IgD-negative memory B cell (primary cell): ENCODE data around the gene PAX5. TPM values are rescaled to one million over a fixed set of nuclear protein-coding genes. Genes with fewer than 3 reads are reported as not detected.

Experiments used
- H3K27ac Mint-ChIP-seq, 3 donors: one replicate each; pipeline ENCODE4 v1.8.0; 2020 to 2022; ENCODE audit warnings: mild to moderate bottlenecking in 3 of 3, mixed read lengths in 3 of 3, moderate library complexity in 1 of 3
- H3K27me3 Mint-ChIP-seq: one replicate; pipeline ENCODE4 v1.8.0; 2021; ENCODE audit warnings: mixed read lengths
- H3K36me3 Mint-ChIP-seq: one replicate; pipeline ENCODE4 v1.8.0; 2020; ENCODE audit warnings: mild to moderate bottlenecking, mixed read lengths
- H3K4me1 Mint-ChIP-seq, 3 donors: one replicate each; pipeline ENCODE4 v1.8.0; 2020 to 2022; ENCODE audit warnings: mixed read lengths in 3 of 3, mild to moderate bottlenecking in 1 of 3
- H3K4me3 Mint-ChIP-seq, 4 donors: one replicate each; pipeline ENCODE4 v1.8.0; 2020 to 2022; ENCODE audit warnings: mild to moderate bottlenecking in 4 of 4, mixed read lengths in 4 of 4, moderate library complexity in 3 of 4
- H3K9me3 Mint-ChIP-seq, 3 donors: one replicate each; pipeline ENCODE4 v1.8.0; 2020 to 2021; ENCODE audit warnings: mixed read lengths in 3 of 3, mild to moderate bottlenecking in 1 of 3
- polyA plus RNA-seq: library from polyadenylated mRNA; unstranded; fragments of 300-500 nt; fragmentation: Illumina TruSeq; gene quantifications from one replicate; pipeline ENCODE4 v1.2.3, GENCODE V29; 2021

PAX5 gene
- polyA plus RNA-seq, 1 donor from 2014 or later: 65.3 TPM

GRCh38 chr9:36901528-36901927 lies 132.5 kb downstream of the PAX5 start:
- Mint-ChIP-seq H3K27me3 (no peaks in the 10 kb centered on the region), H3K4me3 (peak overlapping the region in 1 of 4 donors; percentile 22), H3K9me3 (no peaks in the 10 kb centered on the region), H3K27ac (peak overlapping the region; percentile 35 to 82 (median 58)), H3K4me1 (peaks cover 8 to 28% (median 12%) of the 10 kb centered on the region in 3 donors), H3K36me3 (peaks cover 4% of the 10 kb centered on the region)

DNA sequence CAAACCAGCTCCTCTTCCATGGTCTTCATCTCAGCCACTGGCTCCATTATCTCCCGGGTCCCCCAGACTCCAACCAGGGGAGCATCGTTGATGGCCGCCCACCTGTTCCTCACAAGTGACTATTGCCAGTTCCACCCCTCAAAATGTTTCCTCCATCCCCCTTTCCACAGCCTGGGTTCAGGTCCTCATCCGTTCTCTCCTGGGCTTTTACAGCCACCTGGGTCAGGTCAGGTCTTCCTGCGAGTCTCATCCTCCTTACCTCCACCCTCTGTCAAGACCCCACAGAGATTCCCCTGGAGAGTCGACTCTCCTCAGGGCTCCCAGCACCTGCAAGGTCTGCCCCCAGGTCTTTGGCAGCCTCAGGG lies 133.2 kb downstream of the PAX5 start:
- no peaks in the 10 kb centered on the region for H3K9me3 Mint-ChIP-seq

DNA sequence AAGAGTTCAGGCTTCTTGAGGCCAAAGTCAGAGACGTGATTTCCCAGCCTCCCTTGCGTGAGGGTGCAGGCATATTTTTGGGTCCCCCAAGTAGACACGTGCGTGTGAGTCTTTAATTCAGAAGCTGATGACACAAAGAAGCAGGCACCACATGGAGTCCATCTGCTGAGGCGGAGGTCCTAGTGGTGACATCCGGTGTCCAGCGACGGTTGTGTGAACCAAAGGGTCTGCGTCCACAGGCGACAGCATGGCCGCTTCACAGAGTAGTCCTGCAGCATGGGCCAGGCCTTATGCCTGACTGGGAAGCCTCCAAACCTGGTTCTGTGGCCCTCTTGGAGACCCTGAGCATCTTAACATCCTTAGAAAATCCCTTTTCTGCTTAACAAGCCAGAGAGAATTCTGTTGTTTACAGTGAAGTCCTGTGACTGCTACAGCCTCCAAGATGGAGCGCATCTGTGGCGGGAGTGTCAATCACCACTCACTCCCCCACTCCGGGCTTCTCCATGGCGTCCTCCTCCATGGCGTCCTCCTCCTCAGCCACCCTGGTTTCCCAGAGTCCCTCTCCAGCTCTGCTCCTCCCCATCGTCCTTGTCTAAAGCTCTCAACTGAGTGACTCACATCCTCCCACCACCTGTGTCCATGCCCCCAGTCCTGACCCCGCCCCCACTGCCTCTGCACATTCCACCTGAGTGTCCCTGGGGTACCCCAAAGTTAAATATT lies 133.8 kb downstream of the PAX5 start:
- H3K27ac Mint-ChIP-seq: peak overlapping the region in 2 of 3 donors; percentile 42 to 82
- H3K27me3 Mint-ChIP-seq: no peaks in the 10 kb centered on the region
- H3K9me3 Mint-ChIP-seq: no peaks in the 10 kb centered on the region
- H3K36me3 Mint-ChIP-seq: peaks cover 4% of the 10 kb centered on the region
- H3K4me1 Mint-ChIP-seq: peaks cover 6 to 18% (median 9%) of the 10 kb centered on the region in 3 donors
- peak overlapping the region in 1 of 4 donors; percentile 48 for H3K4me3 Mint-ChIP-seq

More for the DNA sequence above, 133.2 kb downstream of the PAX5 start:
- H3K27me3 Mint-ChIP-seq: no peaks in the 10 kb centered on the region
- peaks cover 7 to 24% (median 9%) of the 10 kb centered on the region in 3 donors for H3K4me1 Mint-ChIP-seq
- H3K36me3 Mint-ChIP-seq: peaks cover 4% of the 10 kb centered on the region
- peak overlapping the region in 2 of 3 donors; percentile 81 to 82 for H3K27ac Mint-ChIP-seq
- peak overlapping the region in 1 of 4 donors; percentile 48 for H3K4me3 Mint-ChIP-seq

DNA sequence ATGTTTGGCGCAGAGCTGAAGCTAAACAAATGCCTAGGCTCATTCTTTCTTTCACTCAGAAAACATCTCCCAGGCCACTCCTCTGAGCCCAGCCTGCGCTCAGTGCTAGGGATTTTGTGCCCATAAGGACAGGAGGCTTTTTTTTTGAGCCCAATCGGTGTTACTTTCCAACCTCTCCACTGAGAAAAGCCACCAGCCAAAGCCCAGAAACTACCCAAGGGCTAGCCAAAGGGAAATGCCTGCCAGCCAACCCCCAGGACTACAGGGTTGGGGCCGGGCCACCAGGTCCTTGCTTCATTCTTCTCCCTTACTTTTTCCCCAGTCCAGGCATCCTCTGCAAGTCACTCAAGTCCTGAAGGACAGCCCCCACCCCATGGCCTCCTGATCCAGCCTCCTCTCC lies 134.7 kb downstream of the PAX5 start:
- H3K36me3 Mint-ChIP-seq: peaks cover 4% of the 10 kb centered on the region

DNA sequence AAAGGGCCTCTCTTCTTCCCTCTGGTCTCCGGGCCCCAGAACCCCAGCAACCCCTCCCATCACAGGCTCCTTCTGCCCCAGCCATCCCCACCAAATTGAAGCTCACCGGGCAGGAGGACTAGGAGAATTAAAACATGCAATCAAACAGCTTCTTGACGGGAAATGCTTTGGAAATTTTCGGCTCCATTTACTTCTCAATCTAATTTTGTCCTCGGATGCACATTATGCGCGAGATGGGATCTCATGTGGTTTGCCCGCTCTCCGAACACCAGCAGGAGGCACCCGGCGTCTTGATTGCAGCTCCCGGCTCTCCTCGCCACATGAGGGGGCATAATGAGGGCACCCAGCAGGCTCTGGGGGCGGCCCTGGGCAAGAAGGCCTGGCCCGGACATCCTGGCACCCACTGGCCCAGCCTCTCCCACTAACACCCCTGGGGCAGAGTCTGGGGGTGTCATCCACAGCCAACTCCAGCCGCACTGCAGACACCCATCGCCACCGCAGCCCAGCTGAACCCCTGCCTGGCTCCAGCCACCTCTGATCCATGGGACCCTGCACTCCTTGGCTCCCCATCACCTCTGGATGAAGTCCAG lies 135.5 kb downstream of the PAX5 start:
- Mint-ChIP-seq H3K9me3 (no peaks in the 10 kb centered on the region), H3K27ac (peak overlapping the region in 2 of 3 donors; percentile 67 to 68), H3K36me3 (peaks cover 4% of the 10 kb centered on the region), H3K4me1 (peaks cover 3 to 13% (median 5%) of the 10 kb centered on the region in 3 donors), H3K27me3 (no peaks in the 10 kb centered on the region), H3K4me3 (peak overlapping the region in 1 of 4 donors; percentile 12)

More for the DNA sequence above, 134.7 kb downstream of the PAX5 start:
- peak overlapping the region in 2 of 4 donors; percentile 47 to 80 for H3K4me3 Mint-ChIP-seq
- no peaks in the 10 kb centered on the region for H3K9me3 Mint-ChIP-seq
- H3K4me1 Mint-ChIP-seq: peaks cover 3 to 16% (median 5%) of the 10 kb centered on the region in 3 donors
- no peaks in the 10 kb centered on the region for H3K27me3 Mint-ChIP-seq
- H3K27ac Mint-ChIP-seq: peak overlapping the region in 1 of 3 donors; percentile 22

DNA sequence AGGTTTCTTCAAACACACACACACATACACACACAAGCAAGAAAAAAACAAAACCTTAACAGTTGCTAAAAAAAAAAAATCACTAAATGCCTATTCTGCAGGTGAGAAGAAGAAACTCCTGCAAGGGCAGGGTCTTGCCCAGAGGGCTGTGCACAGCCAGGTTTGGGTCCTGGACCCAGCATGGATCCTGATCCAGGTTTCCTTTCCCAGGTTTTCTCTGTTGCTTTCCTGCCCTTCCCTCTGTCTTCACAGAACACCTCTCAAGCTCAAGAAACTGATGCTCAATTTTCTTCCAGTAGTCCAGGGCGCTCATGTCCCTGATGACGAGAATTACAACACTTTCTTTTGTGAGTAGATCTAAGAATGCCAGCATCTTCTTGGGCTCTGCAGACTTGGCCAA lies 136.6 kb downstream of the PAX5 start:
- peaks cover 5% of the 10 kb centered on the region for H3K36me3 Mint-ChIP-seq
- H3K27me3 Mint-ChIP-seq: no peaks in the 10 kb centered on the region
- no peaks in the 10 kb centered on the region for H3K9me3 Mint-ChIP-seq
- H3K4me3 Mint-ChIP-seq: peak overlapping the region in 1 of 4 donors; percentile 38
- H3K27ac Mint-ChIP-seq: peak overlapping the region in 2 of 3 donors; percentile 68 to 73
- peaks cover 5 to 17% (median 5%) of the 10 kb centered on the region in 3 donors for H3K4me1 Mint-ChIP-seq

- peaks cover 5% of the 10 kb centered on the region for H3K36me3 Mint-ChIP-seq
- H3K4me1 Mint-ChIP-seq: peaks cover 4 to 16% (median 5%) of the 10 kb centered on the region in 3 donors
- H3K27me3 Mint-ChIP-seq: no peaks in the 10 kb centered on the region
- H3K9me3 Mint-ChIP-seq: no peaks in the 10 kb centered on the region
- peak overlapping the region; percentile 56 to 95 (median 73) for H3K27ac Mint-ChIP-seq
- no peak overlapping the region for H3K4me3 Mint-ChIP-seq
These were observed 137.0 kb downstream of the PAX5 start for GRCh38 chr9:36897019-36897418.

DNA sequence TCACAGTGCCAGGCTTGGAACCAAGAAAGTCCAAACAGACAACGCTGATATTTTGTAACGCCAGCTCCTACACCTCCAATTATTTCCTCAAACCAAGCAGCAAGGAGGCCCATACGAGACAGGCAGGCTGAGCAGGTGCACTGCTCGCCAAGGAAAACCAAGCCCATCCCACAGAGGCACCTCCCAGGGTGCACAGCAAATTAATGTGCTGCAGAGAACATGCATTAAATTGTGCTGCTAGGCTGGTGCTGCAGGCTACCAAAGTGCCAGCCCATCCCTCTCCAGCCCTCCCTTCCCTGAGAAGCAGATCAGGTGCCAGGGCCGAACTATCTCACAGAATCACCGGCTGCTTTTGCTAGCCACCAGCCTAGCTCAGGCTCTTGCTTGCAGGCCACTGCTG lies 137.8 kb downstream of the PAX5 start:
- Mint-ChIP-seq H3K9me3 (no peaks in the 10 kb centered on the region), H3K4me1 (peaks cover 5 to 12% (median 8%) of the 10 kb centered on the region in 3 donors), H3K27ac (peak overlapping the region in 1 of 3 donors; percentile 56), H3K27me3 (no peaks in the 10 kb centered on the region), H3K4me3 (peak overlapping the region in 3 of 4 donors; percentile 13 to 67 (median 25)), H3K36me3 (peaks cover 5% of the 10 kb centered on the region)

DNA sequence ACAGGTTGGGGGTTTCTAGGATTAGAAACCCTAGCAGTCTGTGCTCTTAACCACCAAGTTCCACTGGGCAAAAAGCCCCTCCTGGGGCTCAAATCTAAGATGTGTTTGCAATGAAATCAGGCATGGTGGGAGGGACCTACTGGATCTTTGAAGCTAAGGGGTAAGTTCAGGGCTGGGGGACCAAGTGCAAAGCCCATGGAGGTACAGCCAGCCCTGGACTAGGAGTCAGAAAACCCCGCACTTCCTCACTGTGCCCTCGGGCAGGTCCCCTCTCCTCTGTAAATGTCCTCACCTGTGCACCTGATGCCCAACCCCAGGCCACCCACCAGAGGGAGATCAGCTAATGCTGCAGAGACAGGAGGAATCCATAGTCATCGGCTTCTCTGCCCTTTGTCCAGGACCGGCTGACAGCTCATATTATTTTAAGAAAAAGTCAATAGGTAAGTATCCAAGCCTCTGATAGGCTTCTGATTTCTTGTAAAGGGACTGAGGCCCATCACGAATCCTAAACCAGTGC lies 138.3 kb downstream of the PAX5 start:
- no peaks in the 10 kb centered on the region for H3K27me3 Mint-ChIP-seq
- peaks cover 3% of the 10 kb centered on the region for H3K36me3 Mint-ChIP-seq
- H3K27ac Mint-ChIP-seq: peak overlapping the region in 1 of 3 donors; percentile 34
- no peaks in the 10 kb centered on the region for H3K9me3 Mint-ChIP-seq
- H3K4me3 Mint-ChIP-seq: peak overlapping the region in 1 of 4 donors; percentile 13
- H3K4me1 Mint-ChIP-seq: peaks cover 3 to 12% (median 8%) of the 10 kb centered on the region in 3 donors

GRCh38 chr9:36894695-36895310 lies 139.3 kb downstream of the PAX5 start:
- peaks cover 1 to 19% (median 15%) of the 10 kb centered on the region in 3 donors for H3K4me1 Mint-ChIP-seq
- no peak overlapping the region for H3K4me3 Mint-ChIP-seq
- H3K36me3 Mint-ChIP-seq: peaks cover 1% of the 10 kb centered on the region
- H3K9me3 Mint-ChIP-seq: no peaks in the 10 kb centered on the region
- peak overlapping the region in 1 of 3 donors; percentile 71 for H3K27ac Mint-ChIP-seq
- H3K27me3 Mint-ChIP-seq: no peaks in the 10 kb centered on the region

DNA sequence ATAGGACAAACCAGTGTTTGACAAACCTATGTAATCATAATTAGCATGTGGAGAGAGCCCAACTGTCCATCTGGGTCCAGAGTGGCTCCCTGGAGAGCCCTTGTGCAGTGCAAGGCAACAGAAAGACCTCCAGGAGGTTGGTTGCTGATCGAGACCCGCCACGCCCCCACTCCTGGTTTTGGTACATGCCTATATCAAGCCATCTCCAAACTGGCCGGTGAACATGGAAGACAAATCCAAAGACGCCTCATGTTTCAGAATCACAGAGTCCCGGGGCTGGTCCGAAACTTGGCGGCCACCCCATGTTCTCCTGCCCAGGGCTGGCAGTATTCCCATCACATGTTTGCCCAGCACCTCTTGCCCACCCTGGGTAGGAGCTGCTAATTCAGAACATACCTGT lies 140.2 kb downstream of the PAX5 start:
- Mint-ChIP-seq H3K27ac (peak overlapping the region; percentile 68 to 84 (median 73)), H3K36me3 (peaks cover 1% of the 10 kb centered on the region), H3K9me3 (no peaks in the 10 kb centered on the region)

GRCh38 chr9:36893184-36893583 lies 140.9 kb downstream of the PAX5 start:
- peaks cover 12 to 30% (median 28%) of the 10 kb centered on the region in 3 donors for H3K4me1 Mint-ChIP-seq
- peak overlapping the region in 2 of 3 donors; percentile 73 to 78 for H3K27ac Mint-ChIP-seq
- H3K27me3 Mint-ChIP-seq: no peaks in the 10 kb centered on the region
- H3K36me3 Mint-ChIP-seq: peaks cover 2% of the 10 kb centered on the region
- H3K9me3 Mint-ChIP-seq: no peaks in the 10 kb centered on the region
- H3K4me3 Mint-ChIP-seq: no peak overlapping the region

More for the DNA sequence above, 140.2 kb downstream of the PAX5 start:
- H3K4me1 Mint-ChIP-seq: peaks cover 7 to 24% (median 23%) of the 10 kb centered on the region in 3 donors
- H3K4me3 Mint-ChIP-seq: no peak overlapping the region
- H3K27me3 Mint-ChIP-seq: no peaks in the 10 kb centered on the region

- Mint-ChIP-seq H3K27ac (peak overlapping the region in 1 of 3 donors; percentile 19), H3K36me3 (peaks cover 3% of the 10 kb centered on the region), H3K27me3 (no peaks in the 10 kb centered on the region), H3K4me1 (peaks cover 19 to 39% (median 33%) of the 10 kb centered on the region in 3 donors), H3K9me3 (no peaks in the 10 kb centered on the region), H3K4me3 (no peak overlapping the region)
These were observed 141.8 kb downstream of the PAX5 start for GRCh38 chr9:36892279-36892678.

DNA sequence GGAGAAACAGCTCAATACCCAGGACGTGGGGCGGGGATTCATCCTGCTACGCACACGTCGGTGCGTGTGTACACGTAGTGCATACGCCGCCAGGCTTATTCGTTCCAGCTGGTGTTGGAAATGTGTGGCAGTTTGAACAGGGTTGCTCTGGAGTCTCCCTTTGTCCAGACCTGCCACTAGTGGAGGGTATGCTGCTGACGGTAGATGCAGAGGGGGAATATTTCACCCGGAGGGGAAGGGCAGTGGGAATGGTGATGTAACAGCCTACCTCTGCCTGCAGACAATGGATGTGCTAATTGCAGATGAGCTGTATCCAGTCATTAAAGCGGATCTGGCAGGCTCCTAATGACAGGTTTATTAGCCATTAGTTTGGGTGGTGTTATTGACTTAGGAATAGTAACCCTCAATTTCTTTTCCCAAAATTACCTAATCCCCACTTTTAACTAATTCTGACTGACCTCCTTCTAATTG lies 142.7 kb downstream of the PAX5 start:
- H3K9me3 Mint-ChIP-seq: no peaks in the 10 kb centered on the region
- peaks cover 3% of the 10 kb centered on the region for H3K36me3 Mint-ChIP-seq
- peak overlapping the region in 1 of 3 donors; percentile 19 for H3K27ac Mint-ChIP-seq
- no peaks in the 10 kb centered on the region for H3K27me3 Mint-ChIP-seq
- H3K4me1 Mint-ChIP-seq: peaks cover 24 to 47% (median 33%) of the 10 kb centered on the region in 3 donors
- no peak overlapping the region for H3K4me3 Mint-ChIP-seq
